Activated T-helper 1 cell treated with Interleukin-2 at 50 U/mL for 16 hours (primary cell): ENCODE data around the gene SLAMF7.
"Not testable (repeated sequence)": the region's sequence is repeated elsewhere in the genome, so short reads cannot be mapped to it uniquely, and the experiment has no call there.

Source experiments
- DNase-seq: peaks from one replicate; pipeline ENCODE4 v3.0.0-alpha.2; 2020; ENCODE audit warnings: low read depth

The SLAMF7 gene

GRCh38 chr1:160720356-160721085, 18.5 kb upstream of the SLAMF7 start:
- no peak for DNase-seq

DNA sequence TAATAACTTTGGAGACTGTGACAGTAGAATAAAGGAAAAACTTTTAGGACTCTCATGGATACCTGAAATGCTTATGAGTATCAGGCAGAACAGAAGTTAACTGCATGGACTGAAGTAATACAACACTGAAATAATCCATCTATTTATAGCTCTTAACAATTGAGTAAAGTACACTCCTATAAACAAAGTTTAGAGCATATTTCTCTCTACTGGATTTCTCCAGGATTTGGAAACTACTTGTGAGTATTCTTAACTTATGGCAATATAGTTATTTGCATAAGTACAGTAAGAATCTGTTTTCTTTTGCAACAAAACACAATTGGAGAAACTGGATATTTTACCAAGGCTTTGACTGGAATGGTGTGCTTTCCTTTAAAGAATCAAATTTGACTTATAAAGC, 17.6 kb upstream of the SLAMF7 start:
- DNase-seq, result no peak

DNA sequence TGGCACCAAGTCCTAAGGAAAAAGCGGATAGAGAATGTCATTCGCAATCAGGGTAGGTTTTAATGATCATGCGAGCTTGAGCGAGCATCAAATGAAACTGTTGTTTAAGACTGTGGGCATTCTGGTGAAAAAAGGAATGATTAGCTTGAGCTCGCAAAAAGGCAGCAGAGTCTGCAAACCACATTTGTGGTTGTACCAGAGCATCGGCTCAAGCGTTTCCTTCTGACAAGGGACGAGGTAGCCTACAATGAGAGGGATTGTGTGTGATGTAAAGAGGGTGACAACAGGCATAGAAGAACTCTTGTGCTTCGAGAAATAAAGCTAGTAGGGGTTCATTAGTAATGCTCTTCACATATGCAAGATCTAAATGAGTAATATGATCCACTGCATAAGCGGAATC, 16.3 kb upstream of the SLAMF7 start:
- no peak for DNase-seq

DNA sequence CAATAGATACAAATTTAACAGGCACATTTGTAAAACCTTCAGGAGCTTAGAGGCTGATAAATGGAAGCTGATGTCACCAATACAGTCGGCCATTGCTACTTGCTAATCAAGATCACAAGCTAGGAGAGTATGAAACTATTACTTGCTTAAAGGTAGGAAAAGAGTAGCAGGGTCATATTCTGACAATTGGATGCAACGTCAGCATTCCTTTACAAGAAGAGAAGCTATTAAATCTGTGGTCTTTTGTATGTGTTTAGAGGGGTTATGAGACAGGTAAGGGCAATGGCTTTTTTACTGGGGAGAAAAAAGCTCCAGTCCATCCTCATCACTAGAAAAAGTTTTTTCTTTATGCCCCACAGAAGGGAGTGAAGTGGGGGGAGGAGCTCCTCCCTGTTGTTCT, 15.7 kb upstream of the SLAMF7 start:
- DNase-seq, result no peak

GRCh38 chr1:160724465-160725242, 14.4 kb upstream of the SLAMF7 start:
- DNase-seq, result no peak

DNA sequence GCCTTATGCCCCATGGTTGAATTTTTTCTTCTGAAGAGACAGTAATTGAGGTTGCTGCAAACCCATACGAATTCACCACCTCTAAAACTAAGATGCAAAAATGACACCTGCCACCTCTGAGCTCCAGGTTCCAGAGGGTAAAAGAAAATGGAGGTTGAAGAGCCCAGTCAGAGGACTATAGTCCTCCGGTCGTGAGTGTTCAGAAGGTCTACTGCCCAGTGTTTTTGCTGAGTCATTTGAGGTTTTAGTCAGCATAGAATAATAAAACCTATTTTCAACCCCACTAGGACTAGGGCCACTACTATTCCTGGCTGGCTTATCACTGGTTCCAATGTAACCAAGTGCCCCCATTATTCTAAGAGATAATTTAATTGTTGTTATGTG, 12.9 kb upstream of the SLAMF7 start:
- no peak for DNase-seq

DNA sequence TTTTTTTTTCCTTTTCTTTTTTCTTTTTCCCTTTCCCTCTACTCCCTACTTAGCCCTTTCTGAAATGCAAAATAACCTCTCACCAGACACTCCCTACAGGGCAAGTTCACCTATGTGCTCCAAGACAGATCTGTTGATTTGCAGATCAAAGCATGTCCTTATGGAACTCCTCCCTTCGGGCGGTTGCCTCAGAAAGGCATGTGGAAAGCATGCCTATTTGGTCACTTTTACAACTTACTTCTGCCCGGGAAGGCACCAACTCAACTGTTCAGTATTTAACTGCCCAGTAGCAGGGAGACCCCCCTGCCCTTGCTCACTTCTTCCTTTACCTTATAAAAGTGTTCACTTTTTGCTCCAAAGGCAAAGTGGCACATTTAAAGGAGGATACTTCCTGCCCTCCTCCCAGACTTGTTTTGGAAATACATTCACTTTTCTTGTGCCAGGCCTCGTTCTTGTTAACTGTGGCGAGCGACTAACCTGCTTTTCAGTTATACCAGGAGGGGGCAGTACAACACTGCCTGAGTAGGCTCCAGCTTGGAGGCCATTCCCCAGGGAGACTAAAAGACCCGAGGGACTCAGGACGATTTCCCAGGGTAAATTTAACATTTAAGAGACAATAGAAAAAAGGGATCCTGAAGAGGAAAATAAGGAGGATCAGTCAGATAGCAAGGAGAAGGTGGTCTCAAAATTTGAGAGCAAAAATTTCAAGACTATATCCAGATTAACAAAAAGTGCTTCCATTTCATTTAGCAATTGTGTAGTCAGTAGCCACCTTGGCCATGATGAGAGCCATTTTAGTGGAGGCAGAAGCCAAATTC, 12.3 kb upstream of the SLAMF7 start:
- no peak for DNase-seq

GRCh38 chr1:160727316-160727640, 11.8 kb upstream of the SLAMF7 start:
- DNase-seq, result no peak

DNA sequence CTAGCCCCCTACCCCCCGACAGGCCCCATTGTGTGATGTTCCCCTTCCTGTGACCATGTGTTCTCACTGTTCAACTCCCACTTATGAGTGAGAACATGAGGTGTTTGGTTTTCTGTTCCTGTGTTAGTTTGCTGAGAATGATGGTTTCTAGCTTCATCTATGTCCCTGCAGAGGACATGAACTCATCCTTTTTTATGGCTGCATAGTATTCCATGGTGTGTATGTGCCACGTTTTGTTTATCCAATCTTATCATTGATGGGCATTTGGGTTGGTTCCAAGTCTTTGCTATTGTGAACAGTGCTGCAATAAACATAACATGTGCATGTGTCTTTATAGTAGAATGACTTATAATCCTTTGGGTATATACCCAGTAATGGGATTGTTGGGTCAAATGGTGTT, 7.5 kb upstream of the SLAMF7 start:
- DNase-seq, result not testable (repeated sequence)

- no peak for DNase-seq
Measured at GRCh38 chr1:160731990-160732389, 7.1 kb upstream of the SLAMF7 start.

GRCh38 chr1:160733898-160734297, 5.1 kb upstream of the SLAMF7 start:
- DNase-seq, result no peak

- no peak for DNase-seq
Measured at GRCh38 chr1:160734301-160734700, 4.7 kb upstream of the SLAMF7 start.

- no peak for DNase-seq
Measured at GRCh38 chr1:160738271-160738670, 776 bp upstream of the SLAMF7 start.

DNA sequence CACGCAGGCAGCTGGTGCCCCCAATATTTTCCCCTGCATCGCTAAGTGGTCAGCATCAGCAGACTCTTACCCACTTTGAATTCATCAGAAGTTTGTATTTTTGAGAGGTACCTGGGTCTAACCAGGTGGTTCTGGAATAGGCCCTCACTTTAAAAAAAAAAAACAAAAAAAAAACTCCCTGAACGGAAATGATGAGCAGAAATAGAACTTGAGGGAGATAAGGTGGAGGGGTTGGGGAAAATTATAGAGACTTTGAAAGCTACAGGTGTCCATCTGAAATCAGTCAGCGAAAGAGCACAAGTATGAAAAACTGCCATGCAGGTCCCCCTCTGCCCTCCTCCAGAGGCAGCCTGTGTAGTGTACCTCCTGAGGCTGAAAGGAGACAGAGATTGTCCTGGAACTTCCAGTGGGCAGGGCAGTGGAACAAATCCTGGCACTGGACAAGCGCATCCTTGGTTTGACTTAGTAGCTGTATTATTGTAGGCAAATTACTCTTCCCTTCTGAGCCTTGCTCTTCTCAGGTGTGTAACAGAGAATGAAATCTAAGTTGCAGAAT, 1.2 kb downstream of the SLAMF7 start:
- DNase-seq, result no peak

DNA sequence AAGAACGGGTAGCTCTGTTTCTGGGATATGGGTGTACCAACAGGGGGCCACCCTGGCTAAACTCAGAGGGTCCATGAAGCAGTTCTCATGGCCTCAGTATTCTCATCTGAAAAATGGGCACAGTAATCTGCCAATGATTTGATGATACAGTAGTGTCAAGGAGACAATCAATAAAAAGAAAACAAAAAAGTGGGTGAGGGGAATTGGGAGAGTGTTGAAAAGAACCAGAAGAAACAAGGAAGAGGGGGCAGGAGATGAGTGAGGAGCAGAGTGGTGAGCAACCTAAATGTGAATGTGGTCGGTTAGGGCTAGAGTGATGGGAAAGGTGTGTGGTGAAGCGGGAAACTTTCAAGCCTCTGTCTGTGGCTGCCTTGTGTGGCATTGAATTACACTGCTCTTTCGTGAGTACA, 2.0 kb downstream of the SLAMF7 start:
- DNase-seq, result no peak

GRCh38 chr1:160741612-160742348, 2.7 kb downstream of the SLAMF7 start:
- no peak for DNase-seq

DNA sequence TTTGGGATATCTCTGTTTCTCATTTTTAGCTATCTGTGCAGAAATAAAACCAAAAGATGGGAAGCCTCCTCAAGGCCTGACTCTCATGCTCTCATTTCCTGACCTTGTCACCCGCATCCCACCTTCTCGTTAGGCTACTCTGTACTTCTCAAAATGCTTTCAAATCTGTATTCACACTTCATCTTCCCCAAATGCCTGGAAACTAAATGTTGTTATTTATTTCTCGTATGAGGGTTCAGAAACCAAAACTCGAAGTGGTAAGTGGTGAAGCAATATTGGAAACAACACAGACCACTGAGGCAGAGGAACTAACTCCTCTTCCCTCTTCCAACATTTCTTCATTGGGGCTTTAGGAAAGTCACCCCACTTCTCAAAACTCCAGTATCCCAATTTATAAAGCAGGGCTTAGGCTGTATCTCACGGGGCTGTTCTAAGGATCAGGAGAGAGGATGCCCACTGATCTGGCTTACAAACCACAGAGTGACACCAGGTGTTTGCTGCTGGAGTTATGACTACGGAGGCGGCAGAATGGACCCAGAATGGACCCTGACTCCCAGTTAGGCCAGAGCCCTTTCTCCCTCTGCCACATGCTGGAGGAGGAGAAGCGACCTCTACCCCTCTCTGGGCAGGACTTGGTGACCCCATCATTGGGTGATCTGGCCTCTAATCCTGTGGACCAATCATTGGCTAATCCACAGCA, 3.5 kb downstream of the SLAMF7 start:
- no peak for DNase-seq

- no peak for DNase-seq
Measured at GRCh38 chr1:160743266-160743665, 4.2 kb downstream of the SLAMF7 start.

GRCh38 chr1:160744199-160744851, 5.3 kb downstream of the SLAMF7 start:
- no peak for DNase-seq

- DNase-seq, result no peak
Measured at GRCh38 chr1:160744852-160745520, 5.9 kb downstream of the SLAMF7 start.
